ENCODE data around the gene NR2F1-AS1.
"Not testable (repeated sequence)": the region's sequence is repeated elsewhere in the genome, so short reads cannot be mapped to it uniquely, and the experiment has no call there.

- not testable (repeated sequence) for TF ChIP-seq EZH2 (IDR thresholded peaks at IDR 0.05; ENCODE audit: insufficient read depth, poor library complexity, severe bottlenecking); EZH2phosphoT487 (IDR thresholded peaks at IDR 0.05; ENCODE audit: insufficient read depth, low read depth)
Measured at GRCh38 chr5:93505553-93505952, 75.5 kb downstream of the NR2F1-AS1 start.
